Measurements from ENCODE around the gene KRTAP12-1. TPM values are rescaled to one million over a fixed set of nuclear protein-coding genes. Genes with fewer than 3 reads are reported as not detected.

KRTAP12-1 gene
- total and polyA plus RNA-seq, 2 donors (not counting 3 experiments of a cell fraction or from before 2014, with no cell fraction given), result not detected

- H3K4me2 ChIP-seq (ENCODE audit: insufficient read depth, low read length), result no peak overlapping the region
- peaks cover 17 to 31% of the 10 kb centered on the region in 2 experiments for H3K27me3 ChIP-seq (ENCODE audit: control insufficient read depth in 2 of 2, insufficient read depth in 2 of 2, low read length in 2 of 2)
- FAIRE-seq (no peak), DNase-seq (ENCODE audit: low read depth, low spot score) (no peak)
- ChIA-PET POLR2A (no interaction called here), CTCF (interaction anchor here (1.0 kb wide), 1 partner anchor 11 kb away, joined by 3 read pairs; no protein-coding TSS in a partner anchor)
- intact Hi-C loops (cut with micrococcal nuclease), result no loop called here
- dilution Hi-C loops (cut with MboI; ENCODE audit: extremely low pct_ligation_motif_present, low sequenced_read_pairs), result no loop called here
- no peak overlapping the region for H3K4me3 ChIP-seq (replicated peaks in 1 of 3; ENCODE audit: insufficient read depth in 1 of 3, low read depth in 1 of 3, low read length in 3 of 3)
- no peak overlapping the region for H3K27ac ChIP-seq (ENCODE audit: insufficient read depth, low read depth, low read length)
- no TSS peak for BruUV-seq (replicated peaks)
- H4K20me1 ChIP-seq (replicated peaks; ENCODE audit: control insufficient read depth, extremely low read depth, insufficient read depth, low read length), result no peaks in the 10 kb centered on the region
- H3K36me3 ChIP-seq (ENCODE audit: control insufficient read depth in 2 of 2, extremely low read depth in 1 of 2, insufficient read depth in 2 of 2, low read length in 2 of 2), result no peaks in the 10 kb centered on the region
- no peak overlapping the region for H2AFZ ChIP-seq (ENCODE audit: low read depth, low read length)
- TF ChIP-seq JUN (IDR thresholded peaks at IDR 0.05; ENCODE audit: borderline replicate concordance, insufficient read depth, insufficient read length, low read depth) (no peak), MAX (IDR thresholded peaks at IDR 0.05; ENCODE audit: insufficient read depth, insufficient read length) (no peak), FOS (IDR thresholded peaks at IDR 0.05; ENCODE audit: borderline replicate concordance, insufficient read depth, low read length) (no peak), EZH2 (IDR thresholded peaks at IDR 0.05; ENCODE audit: borderline replicate concordance, low read depth, low read length, severe bottlenecking) (no peak), MYC (IDR thresholded peaks at IDR 0.05; ENCODE audit: low read depth, low read length) (no peak), GATA2 (IDR thresholded peaks at IDR 0.05; ENCODE audit: insufficient read depth, insufficient read length, low read depth, low read length) (no peak), CTCF (IDR thresholded peaks at IDR 0.05; ENCODE audit: extremely low read depth in 1 of 2, insufficient read depth in 1 of 2, low read depth in 1 of 2, low read length in 2 of 2) (no peak), POLR2A (IDR thresholded peaks at IDR 0.05; ENCODE audit: low read depth, low read length) (no peak), POLR2AphosphoS5 (IDR thresholded peaks at IDR 0.05; ENCODE audit: insufficient read depth, low read depth, low read length) (no peak)
- H3K4me1 ChIP-seq (ENCODE audit: control insufficient read depth, extremely low read depth, insufficient read depth, low read length), result no peaks in the 10 kb centered on the region
- H3K9me1 ChIP-seq (replicated peaks; ENCODE audit: control insufficient read depth, extremely low read depth, insufficient read depth, low read length), result no peaks in the 10 kb centered on the region
- no peaks in the 10 kb centered on the region for H3K9me3 ChIP-seq (replicated peaks; ENCODE audit: control insufficient read depth, insufficient read depth, low read length)
- no peak overlapping the region for H3K9ac ChIP-seq (replicated peaks; ENCODE audit: extremely low read depth, insufficient read depth, low read length)
- no peaks in the 10 kb centered on the region for H3K79me2 ChIP-seq (ENCODE audit: control insufficient read depth, insufficient read depth, low read length)
Observed at GRCh38 chr21:44694776-44695175, 12.8 kb upstream of the KRTAP12-1 start.
